ENCODE results near the gene WNT3A. TPM values are rescaled to one million over a fixed set of nuclear protein-coding genes. Genes with fewer than 3 reads are reported as not detected.

WNT3A gene
- total RNA-seq, 6 donors from 2014 or later: 1.0 to 19.6 (median 6.4) TPM

GRCh38 chr1:228000416-228000815 is 6.4 kb upstream of the WNT3A start:
- Histone ChIP-seq H3K4me3 (no peak overlapping the region), H3K9me3 (peaks cover 0 to 12% (median 7%) of the 10 kb centered on the region in 4 donors), H3K27ac (no peak overlapping the region), H3K4me1 (peaks cover 0 to 6% (median 0%) of the 10 kb centered on the region in 4 donors), H3K27me3 (peaks cover 0 to 16% (median 8%) of the 10 kb centered on the region in 4 donors), H3K36me3 (no peaks in the 10 kb centered on the region)
- ATAC-seq (ENCODE audit: low FRiP score in 2 of 2) (no peak), DNase-seq (no peak)
- TF ChIP-seq POLR2A (IDR thresholded peaks at IDR 0.05) (no peak), CTCF (IDR thresholded peaks at IDR 0.05) (no peak), POLR2AphosphoS5 (IDR thresholded peaks at IDR 0.05) (no peak), EP300 (IDR thresholded peaks at IDR 0.05) (no peak)
- WGBS, 2 donors: 90 to 98% methylated on average over 5 of the region's 5 CpGs

- ATAC-seq (ENCODE audit: low FRiP score in 2 of 2) (no peak), DNase-seq (no peak)
- Histone ChIP-seq H3K27me3 (peaks cover 0 to 22% (median 12%) of the 10 kb centered on the region in 4 donors), H3K4me3 (no peak overlapping the region), H3K4me1 (peaks cover 0 to 8% (median 0%) of the 10 kb centered on the region in 4 donors), H3K36me3 (no peaks in the 10 kb centered on the region), H3K9me3 (peaks cover 0 to 12% (median 7%) of the 10 kb centered on the region in 4 donors), H3K27ac (no peak overlapping the region)
- TF ChIP-seq EP300 (IDR thresholded peaks at IDR 0.05) (no peak), CTCF (IDR thresholded peaks at IDR 0.05) (no peak), POLR2A (IDR thresholded peaks at IDR 0.05) (no peak), POLR2AphosphoS5 (IDR thresholded peaks at IDR 0.05) (no peak)
- 83 to 84% methylated on average over 10 to 13 of the region's 13 CpGs for WGBS, 2 donors
Measured at GRCh38 chr1:228000836-228001563, 5.8 kb upstream of the WNT3A start.

- ATAC-seq (ENCODE audit: low FRiP score in 2 of 2) (no peak), DNase-seq (peak; percentile 19 to 50)
- peaks cover 0 to 29% (median 13%) of the 10 kb centered on the region in 4 donors for H3K27me3 ChIP-seq
- no peaks in the 10 kb centered on the region for H3K36me3 ChIP-seq
- H3K4me1 ChIP-seq: peaks cover 0 to 15% (median 3%) of the 10 kb centered on the region in 4 donors
- H3K27ac ChIP-seq: no peak overlapping the region
- WGBS, 2 donors: 58 to 77% methylated on average over 15 of the region's 15 CpGs
- no peak for TF ChIP-seq EP300 (IDR thresholded peaks at IDR 0.05)
- no peak for TF ChIP-seq POLR2A (IDR thresholded peaks at IDR 0.05)
- H3K4me3 ChIP-seq: no peak overlapping the region
- peaks cover 0 to 8% (median 5%) of the 10 kb centered on the region in 4 donors for H3K9me3 ChIP-seq
Measured at GRCh38 chr1:228001738-228002535, 4.9 kb upstream of the WNT3A start.

- Histone ChIP-seq H3K4me1 (peaks cover 0 to 24% (median 6%) of the 10 kb centered on the region in 4 donors), H3K36me3 (no peaks in the 10 kb centered on the region), H3K9me3 (peaks cover 0 to 4% (median 2%) of the 10 kb centered on the region in 4 donors), H3K27ac (no peak overlapping the region), H3K27me3 (peaks cover 0 to 37% (median 17%) of the 10 kb centered on the region in 4 donors), H3K4me3 (no peak overlapping the region)
- no peak for TF ChIP-seq POLR2AphosphoS5 (IDR thresholded peaks at IDR 0.05)
- no peak for TF ChIP-seq EP300 (IDR thresholded peaks at IDR 0.05)
- no peak for TF ChIP-seq POLR2A (IDR thresholded peaks at IDR 0.05)
- no peak for TF ChIP-seq CTCF (IDR thresholded peaks at IDR 0.05)
- no peak for ATAC-seq (ENCODE audit: low FRiP score in 2 of 2)
- 89 to 90% methylated on average over 3 of the region's 3 CpGs for WGBS, 2 donors
- no peak for DNase-seq
Measured at GRCh38 chr1:228002792-228003191, 4.0 kb upstream of the WNT3A start.

Data from upper lobe of left lung (tissue), 6 donors.